ENCODE data around the gene ROPN1L. TPM values are rescaled to one million over a fixed set of nuclear protein-coding genes. Genes with fewer than 3 reads are reported as not detected.

Gene ROPN1L
- total and polyA plus RNA-seq, 8 donors, result 0.31 to 0.87 (median 0.73) TPM; not detected in 4

DNA sequence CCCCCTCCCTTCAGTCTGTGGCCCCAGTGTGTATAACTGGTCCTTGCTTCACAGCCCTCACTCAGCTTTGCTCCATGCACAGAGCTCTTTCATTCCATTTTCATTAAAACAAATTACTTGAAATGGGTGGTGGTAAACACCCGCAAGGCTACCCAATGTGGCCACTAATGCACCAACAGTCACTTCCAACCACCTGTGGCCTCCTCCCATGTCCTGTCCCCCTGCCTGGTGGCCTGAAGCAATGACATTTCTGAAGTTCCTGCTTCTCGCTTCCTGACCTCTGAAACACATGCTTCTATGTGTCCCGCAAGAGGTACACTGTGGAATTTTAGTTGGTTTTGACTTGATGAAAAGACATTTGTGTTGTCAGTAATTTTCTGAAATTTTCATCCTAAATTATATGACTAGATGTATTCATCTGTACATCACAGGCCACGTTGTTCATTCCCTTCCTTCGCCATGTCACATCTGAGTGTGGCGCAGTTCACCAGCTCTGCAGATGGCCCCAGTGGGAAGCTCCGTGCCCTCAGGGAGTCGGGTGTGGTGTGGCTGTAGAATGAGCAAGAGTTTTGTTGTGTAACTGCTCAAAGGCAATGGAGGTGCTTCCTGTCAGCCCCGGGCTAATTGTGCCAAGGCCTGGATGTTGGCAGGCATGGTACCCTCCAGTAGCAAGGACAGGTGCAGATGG, 9.6 kb downstream of the ROPN1L start:
- 74 to 85% (median 79%) methylated on average over 9 of the region's 9 CpGs for WGBS, 5 donors

DNA sequence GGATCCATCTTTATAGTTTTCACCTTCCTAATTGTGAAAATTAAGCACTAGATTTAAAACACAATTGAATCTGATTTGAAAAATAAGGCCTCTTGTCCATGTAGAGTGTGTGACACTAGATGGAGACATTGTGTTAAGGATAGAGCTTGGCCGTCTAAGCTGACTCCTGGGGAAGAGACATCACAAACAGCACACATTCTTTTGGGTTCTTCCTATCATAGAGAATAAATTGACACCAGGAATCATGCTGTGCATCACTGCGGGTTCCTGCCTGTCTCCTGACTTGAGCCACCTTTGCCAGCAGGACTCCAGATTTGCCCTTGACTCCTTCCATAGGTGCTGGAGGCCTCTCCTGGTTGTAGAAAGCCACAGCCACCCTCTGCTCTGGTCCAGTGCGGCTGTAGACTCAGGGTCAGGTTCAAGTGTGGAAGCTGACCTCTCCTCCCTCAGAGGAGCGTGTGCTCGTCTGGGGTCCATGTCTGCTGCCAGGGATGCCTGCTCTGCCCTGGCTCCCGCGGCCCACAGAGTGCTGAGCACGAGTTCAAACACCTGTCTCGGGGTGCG, 11.2 kb downstream of the ROPN1L start:
- Histone ChIP-seq H3K9me3 (no peaks in the 10 kb centered on the region), H3K4me3 (no peak overlapping the region), H3K4me1 (peaks cover 0 to 25% (median 13%) of the 10 kb centered on the region in 4 donors), H3K27me3 (no peaks in the 10 kb centered on the region), H3K27ac (no peak overlapping the region), H3K36me3 (no peaks in the 10 kb centered on the region)
- intact Hi-C loops (cut with DNase I; ENCODE audit: low total_unique reads), result no loop called here
- TF ChIP-seq POLR2AphosphoS5 (IDR thresholded peaks at IDR 0.05) (peak in 1 of 3 donors; percentile 33), CTCF (IDR thresholded peaks at IDR 0.05) (peak in 5 of 7 experiments; percentile 49 to 73 (median 61)), EP300 (IDR thresholded peaks at IDR 0.05) (no peak)
- WGBS, 5 donors, result 61 to 72% (median 65%) methylated on average over 9 to 10 of the region's 10 CpGs
- DNase-seq, result peak in 1 of 2 donors; percentile 87

More for the DNA sequence above, 9.6 kb downstream of the ROPN1L start:
- no peak overlapping the region for H3K27ac ChIP-seq
- TF ChIP-seq POLR2A (IDR thresholded peaks at IDR 0.05) (no peak), POLR2AphosphoS5 (IDR thresholded peaks at IDR 0.05) (no peak), EP300 (IDR thresholded peaks at IDR 0.05) (no peak), CTCF (IDR thresholded peaks at IDR 0.05) (no peak)
- no peaks in the 10 kb centered on the region for H3K36me3 ChIP-seq
- intact Hi-C loops (cut with DNase I; ENCODE audit: low total_unique reads), result no loop called here
- H3K27me3 ChIP-seq, result no peaks in the 10 kb centered on the region
- H3K9me3 ChIP-seq, result no peaks in the 10 kb centered on the region
- DNase-seq, result no peak
- no peak overlapping the region for H3K4me3 ChIP-seq
- peaks cover 0 to 14% (median 6%) of the 10 kb centered on the region in 4 donors for H3K4me1 ChIP-seq

DNA sequence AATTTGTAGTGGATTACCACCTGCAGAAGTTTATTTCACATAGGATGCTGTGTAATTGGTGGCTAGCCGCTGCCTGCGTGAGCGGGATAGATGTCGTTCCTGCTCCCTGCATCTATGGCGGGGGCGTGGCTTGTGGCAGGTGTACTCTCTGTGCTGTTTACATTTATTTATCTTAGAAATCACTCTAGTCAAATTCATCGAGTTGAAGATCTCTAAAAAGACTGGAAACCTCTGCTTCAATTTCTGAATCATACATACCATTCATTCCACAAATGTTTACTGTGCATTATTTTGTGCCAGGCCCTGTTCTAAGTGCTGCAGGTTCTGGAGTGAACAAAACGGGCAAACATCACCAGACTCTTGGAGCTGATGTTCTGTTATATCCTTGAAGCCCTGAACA, 11.9 kb downstream of the ROPN1L start:
- intact Hi-C loops (cut with DNase I; ENCODE audit: low total_unique reads), result no loop called here
- Histone ChIP-seq H3K27me3 (no peaks in the 10 kb centered on the region), H3K4me1 (peaks cover 0 to 29% (median 16%) of the 10 kb centered on the region in 4 donors), H3K9me3 (no peaks in the 10 kb centered on the region), H3K4me3 (no peak overlapping the region), H3K36me3 (no peaks in the 10 kb centered on the region), H3K27ac (no peak overlapping the region)
- TF ChIP-seq EP300 (IDR thresholded peaks at IDR 0.05) (no peak), CTCF (IDR thresholded peaks at IDR 0.05) (no peak), POLR2AphosphoS5 (IDR thresholded peaks at IDR 0.05) (no peak), POLR2A (IDR thresholded peaks at IDR 0.05) (no peak)
- no peak for DNase-seq
- 54 to 61% (median 57%) methylated on average over 8 of the region's 8 CpGs for WGBS, 5 donors

DNA sequence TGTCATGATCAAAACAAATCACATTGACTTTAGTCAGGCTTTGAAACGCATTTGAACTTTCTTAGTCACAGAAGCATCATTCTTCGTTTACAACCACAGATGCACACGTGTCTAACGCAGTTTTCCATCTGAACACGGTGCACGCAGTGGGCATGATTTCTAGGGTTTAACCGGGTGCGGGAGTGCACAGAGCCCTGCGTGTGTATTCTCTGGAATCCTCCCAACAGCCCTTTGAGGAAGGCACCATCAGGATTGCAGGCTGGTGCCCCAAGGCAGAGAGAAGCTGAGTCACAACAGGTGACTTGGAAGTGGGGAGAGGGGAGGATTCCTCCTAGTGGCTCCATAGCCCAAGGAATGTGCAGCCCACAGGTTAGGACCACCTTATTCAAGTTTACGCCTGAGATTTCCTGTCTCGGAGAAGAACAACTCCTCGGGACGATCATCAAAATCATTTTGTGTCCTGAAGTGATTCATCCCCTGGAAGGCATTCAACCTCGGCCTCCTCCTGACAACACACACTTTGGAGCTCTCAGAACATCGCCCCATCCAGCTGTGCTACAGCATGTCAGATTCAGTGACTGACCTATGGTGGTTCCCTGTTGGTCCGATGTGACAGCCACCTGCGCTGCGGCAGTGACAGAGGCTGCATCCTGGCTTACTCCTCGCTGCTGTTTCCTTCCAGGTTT, 13.1 kb downstream of the ROPN1L start:
- H3K9me3 ChIP-seq, result no peaks in the 10 kb centered on the region
- no peaks in the 10 kb centered on the region for H3K27me3 ChIP-seq
- WGBS, 5 donors, result 79 to 88% (median 86%) methylated on average over 19 of the region's 19 CpGs
- TF ChIP-seq POLR2A (IDR thresholded peaks at IDR 0.05) (no peak), POLR2AphosphoS5 (IDR thresholded peaks at IDR 0.05) (no peak), CTCF (IDR thresholded peaks at IDR 0.05) (no peak), EP300 (IDR thresholded peaks at IDR 0.05) (no peak)
- no peak for DNase-seq
- peaks cover 0 to 29% (median 16%) of the 10 kb centered on the region in 4 donors for H3K4me1 ChIP-seq
- intact Hi-C loops (cut with DNase I; ENCODE audit: low total_unique reads), result no loop called here
- H3K4me3 ChIP-seq, result no peak overlapping the region
- H3K36me3 ChIP-seq, result no peaks in the 10 kb centered on the region
- H3K27ac ChIP-seq, result no peak overlapping the region
